Measurements from ENCODE around the gene MRPL24. TPM values are rescaled to one million over a fixed set of nuclear protein-coding genes. Genes with fewer than 3 reads are reported as not detected.

MRPL24 gene
- total and polyA plus RNA-seq, 2 of the 13 experiments (the other 11 are each of a cell fraction or from before 2014, with no cell fraction given) = 38.1 to 42.9 TPM

DNA sequence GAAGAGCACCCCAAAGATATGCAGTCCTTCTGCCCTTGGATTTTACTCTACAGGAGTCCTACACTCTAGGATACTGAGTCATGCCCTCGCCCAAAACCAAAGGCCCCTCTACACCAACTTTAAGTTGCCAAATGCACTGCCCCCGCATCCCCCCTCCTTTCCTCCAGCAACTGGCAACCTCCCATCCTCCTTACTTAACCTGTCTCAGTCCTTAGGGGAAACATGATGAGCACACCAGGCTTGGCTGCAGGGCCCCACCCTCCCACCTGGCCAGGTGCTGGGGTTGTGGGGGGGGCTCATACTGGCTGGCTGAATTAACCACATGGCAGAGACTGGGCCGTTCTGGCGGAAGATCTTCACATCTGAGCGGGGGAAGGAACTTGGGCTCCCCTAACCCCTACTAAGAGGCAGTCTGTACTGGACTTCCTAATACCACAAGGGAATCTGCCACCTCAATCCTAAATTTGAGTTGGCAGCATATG is 9.3 kb upstream of the MRPL24 start (continued):
- TF ChIP-seq, protein P1, sequence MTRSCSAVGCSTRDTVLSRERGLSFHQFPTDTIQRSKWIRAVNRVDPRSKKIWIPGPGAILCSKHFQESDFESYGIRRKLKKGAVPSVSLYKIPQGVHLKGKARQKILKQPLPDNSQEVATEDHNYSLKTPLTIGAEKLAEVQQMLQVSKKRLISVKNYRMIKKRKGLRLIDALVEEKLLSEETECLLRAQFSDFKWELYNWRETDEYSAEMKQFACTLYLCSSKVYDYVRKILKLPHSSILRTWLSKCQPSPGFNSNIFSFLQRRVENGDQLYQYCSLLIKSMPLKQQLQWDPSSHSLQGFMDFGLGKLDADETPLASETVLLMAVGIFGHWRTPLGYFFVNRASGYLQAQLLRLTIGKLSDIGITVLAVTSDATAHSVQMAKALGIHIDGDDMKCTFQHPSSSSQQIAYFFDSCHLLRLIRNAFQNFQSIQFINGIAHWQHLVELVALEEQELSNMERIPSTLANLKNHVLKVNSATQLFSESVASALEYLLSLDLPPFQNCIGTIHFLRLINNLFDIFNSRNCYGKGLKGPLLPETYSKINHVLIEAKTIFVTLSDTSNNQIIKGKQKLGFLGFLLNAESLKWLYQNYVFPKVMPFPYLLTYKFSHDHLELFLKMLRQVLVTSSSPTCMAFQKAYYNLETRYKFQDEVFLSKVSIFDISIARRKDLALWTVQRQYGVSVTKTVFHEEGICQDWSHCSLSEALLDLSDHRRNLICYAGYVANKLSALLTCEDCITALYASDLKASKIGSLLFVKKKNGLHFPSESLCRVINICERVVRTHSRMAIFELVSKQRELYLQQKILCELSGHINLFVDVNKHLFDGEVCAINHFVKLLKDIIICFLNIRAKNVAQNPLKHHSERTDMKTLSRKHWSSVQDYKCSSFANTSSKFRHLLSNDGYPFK (CRISPR knock-in tag; IDR thresholded peaks at IDR 0.05; ENCODE audit: borderline replicate concordance) = 0 out of 2 replicates have a peak, but pooled peaks have one; percentile 7
- TF ChIP-seq ZNF740 (CRISPR knock-in tag; IDR thresholded peaks at IDR 0.05) = peak; percentile 66; the same call in 1 of the 2 replicates
- TF ChIP-seq ZNF543 (CRISPR knock-in tag; IDR thresholded peaks at IDR 0.05) = no peak
- no peak for TF ChIP-seq ZNF446 (CRISPR knock-in tag; IDR thresholded peaks at IDR 0.05)
- TF ChIP-seq UBTF (CRISPR knock-in tag; IDR thresholded peaks at IDR 0.05) = no peak
- peak; percentile 73 for TF ChIP-seq ZEB1 (IDR thresholded peaks at IDR 0.05; ENCODE audit: insufficient replicate concordance, low read depth)
- peak; percentile 42 for TF ChIP-seq ZNF781 (CRISPR knock-in tag; IDR thresholded peaks at IDR 0.05; ENCODE audit: borderline replicate concordance, not compliant biosample characterization)
- TF ChIP-seq MZF1 (CRISPR knock-in tag; IDR thresholded peaks at IDR 0.05; ENCODE audit: borderline replicate concordance) = no peak

Data from HepG2 (cell line).